ENCODE measurements around the gene CEP131. TPM values are rescaled to one million over a fixed set of nuclear protein-coding genes. Genes with fewer than 3 reads are reported as not detected.

The CEP131 gene
- total and polyA plus RNA-seq, 5 donors: 4.6 to 7.4 (median 5.8) TPM

DNA sequence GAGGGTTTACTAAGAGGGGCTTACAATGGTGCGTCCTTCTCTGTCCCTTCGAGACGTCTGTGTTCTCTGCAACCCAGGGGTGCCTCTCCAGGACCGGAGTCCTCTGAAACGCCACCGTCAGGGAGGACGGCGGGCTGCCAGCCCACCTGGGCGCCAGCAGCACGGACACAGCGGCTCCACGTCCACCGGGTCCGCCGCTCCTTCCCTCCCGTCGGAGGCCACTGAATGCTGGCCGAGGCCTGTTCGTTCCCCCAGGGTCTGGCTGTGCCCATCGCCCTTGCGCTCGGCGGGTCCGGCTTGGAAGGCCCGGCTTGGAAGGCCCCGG lies 15.7 kb upstream of the CEP131 start:
- Histone ChIP-seq H3K4me3 (ENCODE audit: low read length) (peak overlapping the region; percentile 79), H3K27me3 (ENCODE audit: control insufficient read depth, insufficient read depth) (no peaks in the 10 kb centered on the region), H3K27ac (ENCODE audit: low read length) (no peak overlapping the region), H3K9me3 (ENCODE audit: control insufficient read depth, low read length) (no peaks in the 10 kb centered on the region), H3K4me1 (ENCODE audit: control insufficient read depth, insufficient read depth, low read length) (peaks cover 8% of the 10 kb centered on the region)
- DNase-seq (no peak), ATAC-seq (no peak)
- intact Hi-C loops (cut with DNase I): no loop called here
- under 1% methylated on average over 26 of the region's 26 CpGs for WGBS

DNA sequence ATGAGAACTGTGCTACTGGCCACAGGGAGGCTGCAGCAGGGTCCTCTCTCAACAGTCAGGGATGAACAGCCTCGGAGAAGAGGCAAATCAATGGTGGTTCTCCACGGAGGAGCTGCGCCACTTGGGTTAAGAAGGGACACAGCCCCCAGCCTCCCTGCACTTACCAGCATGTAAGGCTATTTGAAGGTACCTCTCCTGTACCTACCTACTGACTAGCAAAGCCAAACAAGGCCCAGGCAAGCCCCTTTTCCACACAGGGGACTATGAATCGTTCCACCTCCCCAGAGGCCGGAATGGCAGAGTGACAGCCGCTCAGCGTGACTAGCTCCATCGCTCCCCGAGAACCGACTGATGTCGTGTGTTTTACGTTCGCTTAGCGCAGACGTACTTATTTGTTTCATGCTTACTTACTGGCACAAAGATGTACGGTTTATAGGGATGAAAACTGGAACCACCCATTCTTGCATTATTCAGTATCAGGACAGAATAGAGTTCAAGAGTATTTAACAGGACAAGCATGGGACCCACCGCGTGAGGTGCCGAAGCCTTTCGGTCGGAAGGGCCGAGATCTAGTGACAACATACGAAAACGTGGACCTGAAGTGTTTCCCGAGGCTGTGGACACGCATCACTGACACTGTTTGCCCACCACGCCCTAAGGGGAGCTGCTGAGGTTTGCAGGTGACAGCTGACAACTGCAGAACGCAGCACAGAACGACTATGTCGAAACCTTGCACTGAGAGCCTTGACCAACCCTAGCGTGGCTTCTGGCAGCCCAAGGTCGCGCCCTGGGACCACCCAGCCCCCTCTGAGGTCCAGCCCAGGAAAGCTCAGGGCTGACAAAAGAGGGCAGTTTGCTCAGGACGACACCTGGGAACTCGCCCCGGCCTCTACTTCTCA lies 15.1 kb upstream of the CEP131 start:
- peak overlapping the region; percentile 79 for H3K4me3 ChIP-seq (ENCODE audit: low read length)
- ATAC-seq (no peak), DNase-seq (peak; percentile 6 to 57 (median 50))
- no peak overlapping the region for H3K27ac ChIP-seq (ENCODE audit: low read length)
- no peaks in the 10 kb centered on the region for H3K9me3 ChIP-seq (ENCODE audit: control insufficient read depth, low read length)
- H3K4me1 ChIP-seq (ENCODE audit: control insufficient read depth, insufficient read depth, low read length): peaks cover 8% of the 10 kb centered on the region
- no peaks in the 10 kb centered on the region for H3K27me3 ChIP-seq (ENCODE audit: control insufficient read depth, insufficient read depth)
- intact Hi-C loops (cut with DNase I): no loop called here
- WGBS: 55% methylated on average over 36 of the region's 36 CpGs

DNA sequence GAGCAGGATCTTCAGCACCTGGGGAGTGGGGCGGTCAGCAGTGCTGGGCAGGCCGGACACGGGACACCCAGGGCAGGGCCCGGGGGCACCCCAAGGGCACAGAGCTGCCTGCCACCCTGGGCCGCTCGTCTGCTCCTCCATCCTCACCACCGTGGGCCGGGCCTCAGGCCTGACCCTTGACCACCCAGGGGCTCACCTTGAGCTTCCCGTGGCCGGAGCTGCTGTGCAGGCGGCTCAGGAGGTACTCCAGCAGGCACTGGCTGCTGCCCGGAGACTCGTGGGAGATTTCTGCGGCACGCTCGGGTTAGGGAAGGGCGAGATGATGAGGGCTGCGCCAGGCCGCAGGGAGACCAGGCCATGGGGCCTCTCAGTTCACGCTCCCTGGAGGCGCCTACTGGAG lies 14.0 kb upstream of the CEP131 start:
- Histone ChIP-seq H3K4me1 (ENCODE audit: control insufficient read depth, insufficient read depth, low read length) (peaks cover 8% of the 10 kb centered on the region), H3K27ac (ENCODE audit: low read length) (no peak overlapping the region), H3K9me3 (ENCODE audit: control insufficient read depth, low read length) (no peaks in the 10 kb centered on the region), H3K27me3 (ENCODE audit: control insufficient read depth, insufficient read depth) (no peaks in the 10 kb centered on the region), H3K4me3 (ENCODE audit: low read length) (no peak overlapping the region)
- intact Hi-C loops (cut with DNase I): no loop called here
- DNase-seq: peak; percentile 19 to 66 (median 47)
- ATAC-seq: no peak
- 91% methylated on average over 21 of the region's 21 CpGs for WGBS

DNA sequence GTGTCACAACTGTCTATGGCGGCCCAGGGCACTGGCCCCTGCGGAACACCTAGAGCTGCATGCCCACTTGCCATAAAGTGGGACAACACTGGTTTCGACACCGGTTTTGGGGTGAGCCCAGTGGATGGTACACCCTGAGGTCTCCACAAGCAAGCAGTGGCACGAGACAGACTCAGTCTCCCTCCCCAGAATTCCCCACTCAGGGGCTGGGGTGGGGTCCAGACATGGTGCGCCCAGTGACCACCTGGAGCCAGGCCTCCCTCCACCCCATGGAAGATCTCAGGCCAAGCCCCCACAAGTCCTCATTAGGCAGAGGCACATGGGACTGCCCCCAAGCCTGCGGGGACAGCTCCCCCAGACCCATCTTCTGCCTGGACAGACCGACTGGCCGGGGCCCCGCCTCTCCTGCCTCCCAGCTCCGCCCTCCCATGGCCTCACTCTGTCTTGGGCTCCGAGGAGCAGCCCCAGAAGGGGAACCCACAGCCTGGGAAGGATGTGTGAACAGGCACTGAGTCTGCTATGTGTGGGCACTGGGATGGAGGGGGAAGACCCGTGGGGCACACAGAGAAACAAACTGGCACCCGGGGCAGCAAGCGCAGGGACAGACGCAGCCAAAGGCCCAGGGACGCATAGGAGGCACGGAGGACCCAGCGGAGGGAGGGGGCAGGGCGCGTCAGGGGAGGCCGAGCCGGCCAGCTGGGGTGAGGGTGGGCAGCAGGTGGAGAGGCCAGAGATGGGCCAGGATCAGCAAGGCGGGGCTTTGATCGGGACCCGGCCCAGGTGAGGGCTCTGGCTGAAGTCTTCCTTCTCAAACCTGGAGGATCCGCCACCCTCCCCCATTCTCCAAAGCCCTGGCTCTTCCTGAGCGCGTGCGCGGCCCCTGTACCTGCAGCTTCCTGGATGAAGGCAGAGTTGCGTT lies 13.3 kb upstream of the CEP131 start:
- 90% methylated on average over 32 of the region's 32 CpGs for WGBS
- DNase-seq (peak; percentile 12 to 55 (median 43)), ATAC-seq (no peak)
- Histone ChIP-seq H3K4me1 (ENCODE audit: control insufficient read depth, insufficient read depth, low read length) (peaks cover 8% of the 10 kb centered on the region), H3K27ac (ENCODE audit: low read length) (no peak overlapping the region), H3K9me3 (ENCODE audit: control insufficient read depth, low read length) (no peaks in the 10 kb centered on the region), H3K4me3 (ENCODE audit: low read length) (no peak overlapping the region), H3K27me3 (ENCODE audit: control insufficient read depth, insufficient read depth) (no peaks in the 10 kb centered on the region)
- intact Hi-C loops (cut with DNase I): no loop called here

DNA sequence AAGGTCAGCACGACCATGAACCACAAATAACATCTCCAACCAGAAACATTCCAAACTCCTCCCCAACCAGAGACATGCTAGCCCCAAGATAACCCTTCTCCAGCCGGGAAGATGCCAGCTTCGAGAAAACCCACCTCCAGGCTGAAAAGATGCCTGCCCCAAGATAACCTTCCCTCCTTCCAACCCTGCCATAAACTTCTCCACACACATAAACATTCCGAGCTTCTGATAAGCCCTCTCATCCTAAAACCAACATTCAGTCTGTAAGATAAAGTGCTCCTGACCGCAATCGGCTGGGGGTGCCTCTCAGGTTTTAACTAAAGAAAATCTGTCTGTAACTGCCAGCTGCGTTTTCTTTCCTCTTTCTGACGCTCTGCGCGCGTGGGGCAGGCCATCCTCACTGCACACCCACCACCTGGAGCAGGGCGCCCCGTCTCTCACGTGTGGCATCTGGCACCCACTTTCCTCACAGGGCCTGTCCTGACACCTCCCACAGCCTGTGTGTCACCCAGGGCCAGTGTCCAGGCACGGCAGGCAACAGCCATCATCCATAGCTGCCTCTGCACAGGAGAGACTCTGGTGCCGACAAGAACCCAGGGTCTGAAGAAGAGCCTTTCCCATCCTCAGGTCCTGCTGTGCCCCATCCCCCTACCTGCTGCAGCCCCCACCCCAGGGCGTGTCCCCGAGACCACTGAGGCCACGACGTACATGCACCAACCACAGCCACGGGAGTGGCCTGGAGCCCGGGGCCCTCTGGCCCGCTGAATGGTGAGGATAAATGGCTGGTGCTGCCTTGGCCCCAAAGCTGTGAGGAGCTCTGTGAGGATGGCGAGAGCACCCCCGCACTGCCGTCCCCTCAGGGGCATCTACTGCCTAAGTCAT lies 12.4 kb upstream of the CEP131 start:
- Histone ChIP-seq H3K27me3 (ENCODE audit: control insufficient read depth, insufficient read depth) (no peaks in the 10 kb centered on the region), H3K9me3 (ENCODE audit: control insufficient read depth, low read length) (no peaks in the 10 kb centered on the region), H3K4me1 (ENCODE audit: control insufficient read depth, insufficient read depth, low read length) (peaks cover 7% of the 10 kb centered on the region), H3K4me3 (ENCODE audit: low read length) (no peak overlapping the region), H3K27ac (ENCODE audit: low read length) (no peak overlapping the region)
- intact Hi-C loops (cut with DNase I): no loop called here
- 80% methylated on average over 26 of the region's 26 CpGs for WGBS
- ATAC-seq (no peak), DNase-seq (peak; percentile 8 to 42 (median 16))

DNA sequence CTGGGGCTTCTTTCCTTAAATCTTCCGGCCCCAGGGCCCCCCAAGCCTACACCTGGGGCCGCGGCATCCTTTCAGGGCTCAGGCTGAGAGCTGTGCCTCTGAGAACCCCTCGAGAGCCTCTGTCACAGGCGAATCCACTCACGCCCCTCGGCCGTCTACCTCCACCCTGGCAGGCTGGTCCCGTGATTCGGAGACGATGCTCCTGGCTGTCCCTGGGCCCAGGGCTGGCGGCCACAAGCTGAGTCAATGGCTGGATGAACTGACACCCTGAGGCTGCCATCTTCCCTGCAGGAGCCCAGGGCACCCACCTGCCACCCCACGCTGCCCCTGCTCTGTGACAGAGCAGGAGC lies 11.7 kb upstream of the CEP131 start:
- intact Hi-C loops (cut with DNase I): no loop called here

DNA sequence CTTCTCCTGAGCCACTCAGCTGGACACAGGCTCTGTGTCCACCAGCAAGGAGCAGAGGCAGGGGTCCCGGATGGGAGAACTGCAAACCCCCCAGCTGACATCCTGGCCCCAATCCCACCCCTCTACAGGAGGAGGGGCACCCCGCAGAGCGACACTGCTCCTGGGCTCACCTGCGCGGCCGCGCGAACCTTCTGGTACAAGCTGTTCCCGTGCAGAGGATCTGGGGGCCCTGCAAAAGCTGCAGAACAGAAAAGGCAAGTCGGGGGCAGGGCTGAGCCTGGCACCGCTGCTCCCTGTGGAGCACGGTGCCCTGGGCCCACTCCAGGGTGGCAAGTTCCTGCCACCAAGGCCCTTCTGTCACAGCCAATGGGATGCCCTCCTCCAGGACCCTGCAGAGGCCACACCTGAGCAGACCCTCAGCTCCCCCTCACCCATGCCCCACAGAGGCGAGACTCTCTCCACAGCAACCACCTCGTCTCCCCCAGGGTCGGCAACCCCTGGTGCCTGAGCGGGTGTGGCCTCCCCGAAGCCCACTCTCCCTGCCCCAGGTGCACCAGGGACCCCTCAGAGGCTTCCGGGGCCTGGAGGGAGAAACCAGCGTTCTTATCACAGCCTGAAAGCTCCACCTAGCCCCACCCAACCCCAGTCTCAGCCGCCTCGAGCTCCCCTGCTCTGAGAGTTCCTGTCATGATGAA lies 11.2 kb upstream of the CEP131 start:
- Histone ChIP-seq H3K4me1 (ENCODE audit: control insufficient read depth, insufficient read depth, low read length) (peaks cover 4% of the 10 kb centered on the region), H3K4me3 (ENCODE audit: low read length) (no peak overlapping the region), H3K27me3 (ENCODE audit: control insufficient read depth, insufficient read depth) (no peaks in the 10 kb centered on the region), H3K27ac (ENCODE audit: low read length) (no peak overlapping the region), H3K9me3 (ENCODE audit: control insufficient read depth, low read length) (no peaks in the 10 kb centered on the region)
- peak; percentile 6 to 44 (median 30) for DNase-seq
- intact Hi-C loops (cut with DNase I): no loop called here
- ATAC-seq: no peak
- 86% methylated on average over 21 of the region's 21 CpGs for WGBS

More for the DNA sequence above, 11.7 kb upstream of the CEP131 start:
- Histone ChIP-seq H3K4me3 (ENCODE audit: low read length) (no peak overlapping the region), H3K4me1 (ENCODE audit: control insufficient read depth, insufficient read depth, low read length) (peaks cover 4% of the 10 kb centered on the region), H3K9me3 (ENCODE audit: control insufficient read depth, low read length) (no peaks in the 10 kb centered on the region), H3K27ac (ENCODE audit: low read length) (no peak overlapping the region), H3K27me3 (ENCODE audit: control insufficient read depth, insufficient read depth) (no peaks in the 10 kb centered on the region)
- 87% methylated on average over 13 of the region's 13 CpGs for WGBS
- ATAC-seq (no peak), DNase-seq (peak; percentile 4 to 51 (median 50))

DNA sequence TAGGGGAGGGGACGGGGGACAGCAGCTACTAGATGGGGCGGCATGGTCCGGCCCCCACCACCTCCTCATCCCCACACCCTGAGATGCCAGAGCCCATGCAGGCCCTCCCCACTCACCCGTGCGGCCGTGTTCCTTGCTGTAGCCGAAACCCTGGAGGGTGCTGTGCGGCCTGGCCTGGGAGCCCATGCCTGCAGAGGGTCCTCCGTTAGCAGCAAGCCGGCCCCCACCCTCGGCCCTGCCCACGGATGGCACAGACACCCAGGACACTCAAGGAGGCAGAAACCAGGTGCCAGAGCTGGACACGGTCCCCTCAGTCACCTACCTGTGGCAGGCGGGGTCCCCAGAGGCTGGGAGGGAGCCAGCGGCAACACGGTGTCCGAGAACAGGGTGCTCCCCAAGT lies 10.6 kb upstream of the CEP131 start:
- 93% methylated on average over 17 of the region's 17 CpGs for WGBS

DNA sequence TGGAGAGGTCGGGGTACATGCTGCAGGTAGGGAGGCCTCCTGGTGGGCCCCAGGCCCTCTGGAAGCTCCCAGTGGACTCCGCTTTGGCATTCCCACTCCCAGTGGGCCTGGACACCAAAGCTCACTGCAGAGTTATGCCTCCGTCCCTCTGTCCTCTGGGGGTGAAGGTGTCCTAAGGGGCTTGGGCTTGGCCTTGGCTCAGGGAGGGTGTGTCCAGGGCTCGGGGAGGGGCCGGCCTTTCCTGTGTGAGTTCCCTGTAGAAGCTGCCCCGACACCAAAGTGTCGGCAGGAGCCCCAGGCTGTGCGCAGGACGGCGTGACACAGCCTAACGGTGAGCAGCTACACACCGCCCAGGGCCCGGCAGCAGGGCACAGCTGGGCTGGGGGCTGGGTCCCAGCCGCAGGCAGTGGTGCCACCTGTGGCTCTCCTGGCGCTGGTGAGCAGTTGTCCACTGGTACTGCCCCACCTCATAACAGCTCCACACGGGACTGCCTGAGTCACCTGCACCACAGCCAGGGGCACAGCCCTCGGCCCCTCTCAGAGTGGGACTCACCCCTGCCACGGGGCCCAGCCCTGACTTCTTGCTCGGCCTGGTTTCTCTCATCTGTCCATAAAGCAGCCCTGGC lies 10.0 kb upstream of the CEP131 start:
- ATAC-seq (no peak), DNase-seq (peak; percentile 13 to 48 (median 47))
- no peak overlapping the region for H3K4me3 ChIP-seq (ENCODE audit: low read length)
- H3K4me1 ChIP-seq (ENCODE audit: control insufficient read depth, insufficient read depth, low read length): no peaks in the 10 kb centered on the region
- intact Hi-C loops (cut with DNase I): no loop called here
- WGBS: 87% methylated on average over 19 of the region's 19 CpGs
- H3K9me3 ChIP-seq (ENCODE audit: control insufficient read depth, low read length): no peaks in the 10 kb centered on the region
- no peak overlapping the region for H3K27ac ChIP-seq (ENCODE audit: low read length)
- no peaks in the 10 kb centered on the region for H3K27me3 ChIP-seq (ENCODE audit: control insufficient read depth, insufficient read depth)

More for the DNA sequence above, 10.6 kb upstream of the CEP131 start:
- peak; percentile 9 to 63 (median 44) for DNase-seq
- no peaks in the 10 kb centered on the region for H3K9me3 ChIP-seq (ENCODE audit: control insufficient read depth, low read length)
- intact Hi-C loops (cut with DNase I): no loop called here
- no peak overlapping the region for H3K27ac ChIP-seq (ENCODE audit: low read length)
- ATAC-seq: no peak
- H3K27me3 ChIP-seq (ENCODE audit: control insufficient read depth, insufficient read depth): no peaks in the 10 kb centered on the region
- peaks cover 4% of the 10 kb centered on the region for H3K4me1 ChIP-seq (ENCODE audit: control insufficient read depth, insufficient read depth, low read length)
- no peak overlapping the region for H3K4me3 ChIP-seq (ENCODE audit: low read length)
